ENCODE results near the gene RBPJ.

Gene RBPJ

DNA sequence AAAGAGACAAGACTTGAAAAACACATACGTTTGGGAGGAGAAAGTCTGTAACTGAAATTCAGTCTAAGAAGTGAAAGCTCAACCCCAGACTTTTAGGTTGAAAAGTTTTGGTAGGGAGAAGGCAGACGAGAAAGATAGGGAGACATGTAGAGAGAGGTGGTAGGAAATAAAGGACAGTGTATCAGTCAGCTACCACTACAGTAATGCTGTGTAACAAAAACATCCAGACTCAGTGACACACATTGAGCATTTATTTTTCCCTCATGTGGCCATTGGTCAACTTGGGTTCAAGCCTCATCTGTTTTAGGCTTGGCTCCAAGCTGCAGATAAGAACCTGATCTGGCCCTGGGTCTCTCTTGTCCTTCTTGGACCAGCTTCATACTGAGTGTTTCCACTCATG, 142.6 kb downstream of the RBPJ start:
- DNase-seq = no peak

DNA sequence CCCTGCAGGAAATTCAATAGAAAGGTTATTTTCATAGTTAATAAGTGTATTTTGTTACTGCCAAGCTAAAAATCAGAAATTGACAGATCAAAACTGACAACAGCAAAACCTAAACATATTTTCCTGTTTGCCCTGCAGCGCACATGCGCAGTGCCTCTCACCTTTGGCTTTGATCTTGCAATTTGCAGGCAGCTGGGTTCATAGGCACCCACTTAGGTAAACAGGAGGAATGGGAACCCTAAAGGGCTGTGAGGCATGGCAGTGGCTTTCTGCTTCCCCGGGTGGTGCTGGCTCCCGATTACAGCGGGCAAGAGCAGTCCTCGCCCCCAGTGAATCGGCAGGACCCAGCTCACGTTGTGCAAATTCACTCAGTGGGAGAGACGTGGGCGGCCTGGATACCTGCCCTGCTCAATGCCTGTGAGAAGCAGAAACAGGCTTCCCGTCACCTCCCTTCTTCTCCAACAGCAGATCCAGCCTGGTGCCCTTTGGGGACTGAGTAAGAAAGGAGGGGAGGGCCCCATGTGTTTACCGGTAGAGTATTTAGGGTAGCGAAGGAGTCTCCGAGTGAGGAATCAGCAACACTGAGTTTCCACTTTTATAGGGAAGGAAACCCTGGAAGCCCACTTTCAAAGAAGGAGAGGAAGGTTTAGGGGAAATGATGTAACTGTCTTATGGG, 143.7 kb downstream of the RBPJ start:
- DNase-seq = no peak

DNA sequence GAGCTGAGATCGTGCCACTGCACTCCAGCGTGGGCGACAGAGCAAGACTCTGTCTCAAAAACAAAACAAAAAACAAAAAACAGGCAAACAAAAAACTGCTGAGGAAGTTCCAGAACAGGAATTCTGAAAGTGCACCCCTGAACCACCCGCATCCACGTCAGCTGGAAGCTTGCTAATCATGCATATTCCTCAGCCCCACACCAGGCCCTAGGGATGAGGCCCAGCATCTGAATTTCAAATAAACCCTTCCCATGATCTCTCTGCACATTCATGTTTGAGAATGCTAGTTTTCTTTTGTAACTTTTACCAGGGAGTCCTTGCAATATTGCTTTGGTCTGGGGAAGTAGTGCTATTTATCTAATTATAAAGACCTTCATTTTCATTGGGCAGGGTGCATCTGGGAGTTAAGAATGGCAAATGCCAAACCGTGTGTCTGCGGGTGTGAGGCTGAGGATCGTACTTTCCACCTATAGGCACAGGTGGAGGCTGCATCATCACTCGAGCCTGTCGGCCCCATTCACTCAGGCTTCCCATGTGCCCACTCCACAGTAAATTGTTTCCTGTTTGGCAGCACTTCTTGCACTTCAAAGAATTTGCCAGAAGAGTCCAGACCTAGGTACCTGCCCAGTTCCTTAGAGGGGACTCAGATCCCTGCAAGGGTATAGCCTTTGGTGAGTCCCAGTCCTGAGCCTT, 145.9 kb downstream of the RBPJ start:
- DNase-seq = no peak

DNA sequence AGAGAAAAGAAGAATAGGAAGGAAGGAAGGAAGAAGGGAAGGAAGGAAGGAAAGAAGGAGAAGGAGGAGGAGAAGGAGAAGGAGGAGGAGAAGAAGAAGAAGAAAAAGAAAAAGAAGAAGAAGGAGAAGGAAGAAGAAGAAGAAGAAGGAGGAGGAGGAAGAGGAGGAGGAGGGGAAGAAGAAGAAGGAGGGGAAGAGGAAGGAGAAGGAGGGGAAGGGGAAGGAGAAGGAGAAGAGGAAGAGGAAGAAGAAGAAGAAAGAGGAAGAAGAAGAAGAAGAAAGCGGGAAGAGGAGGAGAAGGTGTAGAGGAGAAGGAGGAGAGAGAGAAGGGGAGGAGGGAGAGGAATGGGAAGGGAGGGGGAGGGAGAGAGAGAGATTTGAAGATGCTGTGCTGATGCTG, 146.9 kb downstream of the RBPJ start:
- no peak for DNase-seq

DNA sequence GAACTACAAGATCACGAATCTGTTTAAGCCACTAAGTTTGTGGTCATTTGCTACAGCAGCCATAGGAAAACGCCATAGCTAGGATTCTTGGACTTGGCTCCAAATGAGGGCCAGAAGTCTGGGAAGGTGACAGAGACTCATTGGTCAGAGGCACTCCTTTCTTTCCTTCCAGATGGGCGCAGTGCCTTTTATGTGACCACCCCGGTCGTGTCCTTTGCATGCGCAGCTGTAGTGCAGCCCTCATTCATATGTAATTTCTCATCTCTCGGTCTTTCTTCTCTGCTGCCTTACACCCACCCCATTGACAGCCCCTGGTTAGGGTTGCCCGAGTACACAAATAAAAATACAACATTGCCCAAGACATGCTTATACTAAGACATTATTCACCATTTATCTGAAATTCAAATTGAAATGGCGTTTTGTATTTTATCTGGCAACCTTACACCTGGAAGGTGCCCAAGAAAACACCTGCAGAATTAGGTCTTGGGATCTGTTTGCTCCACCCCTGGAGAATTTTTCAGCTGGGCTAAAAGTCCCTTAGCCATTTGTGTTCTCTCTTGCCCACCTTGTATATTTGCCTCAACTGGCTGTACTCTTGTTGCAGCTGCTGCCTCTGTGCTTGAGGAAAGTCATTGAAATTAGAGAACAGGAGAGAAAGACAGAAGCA, 147.6 kb downstream of the RBPJ start:
- DNase-seq = no peak

DNA sequence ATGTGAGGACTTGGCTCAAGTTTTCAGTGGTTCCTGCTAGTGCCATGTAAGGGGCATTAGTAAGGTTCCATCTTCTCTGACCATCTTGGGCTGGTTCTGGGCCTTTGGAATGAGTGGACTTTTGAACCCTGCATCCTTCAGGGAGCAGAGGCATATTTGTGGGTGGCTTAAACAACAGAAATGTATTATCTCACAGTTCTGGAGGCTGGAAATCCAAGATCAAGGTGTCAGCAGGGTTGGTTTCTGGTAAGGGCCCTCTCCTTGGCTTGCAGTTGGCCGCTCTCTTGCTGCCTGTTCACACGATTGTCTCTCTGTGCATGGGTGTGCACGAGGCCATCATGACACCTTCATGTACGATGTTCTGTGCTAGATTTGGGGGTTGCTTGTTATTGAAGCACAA, 148.2 kb downstream of the RBPJ start:
- DNase-seq = no peak

DNA sequence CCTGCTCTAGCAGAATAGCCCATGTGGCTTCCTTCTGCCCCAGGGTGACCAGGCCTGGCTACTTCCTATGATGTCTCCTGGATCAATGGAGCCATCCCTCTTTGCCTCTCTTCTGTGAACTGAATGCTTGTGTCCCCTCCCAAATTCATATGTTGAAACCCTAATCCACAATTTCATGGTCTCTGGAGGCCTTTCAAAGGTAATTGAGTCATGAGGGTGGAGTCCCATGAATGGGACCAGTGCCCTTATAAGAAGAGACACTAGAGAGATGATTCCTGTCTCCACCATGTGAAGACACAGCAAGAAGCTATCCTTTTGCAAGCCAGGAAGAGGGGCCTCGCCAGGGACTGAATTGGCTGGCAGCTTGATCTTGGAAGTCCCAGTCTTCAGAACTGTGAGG, 151.1 kb downstream of the RBPJ start:
- DNase-seq = no peak

DNA sequence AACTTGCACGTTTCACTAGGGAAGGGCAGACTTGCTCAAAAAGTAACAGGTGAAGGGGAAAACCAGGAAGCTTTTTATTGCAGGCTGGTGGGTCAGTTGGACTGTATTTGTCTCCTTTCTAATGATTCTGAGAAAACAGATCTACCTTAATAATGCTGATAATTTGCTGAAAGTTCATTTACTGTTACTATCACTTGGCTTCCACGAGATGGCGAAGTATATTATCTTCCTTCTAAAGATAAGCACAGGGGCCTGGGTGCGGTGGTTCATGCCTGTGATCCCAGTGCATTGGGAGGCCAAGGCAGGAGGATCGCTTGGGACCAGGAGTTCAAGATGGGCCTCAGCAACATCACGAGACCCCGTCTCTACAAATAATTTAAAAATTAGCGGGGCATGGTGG, 153.1 kb downstream of the RBPJ start:
- no peak for DNase-seq

DNA sequence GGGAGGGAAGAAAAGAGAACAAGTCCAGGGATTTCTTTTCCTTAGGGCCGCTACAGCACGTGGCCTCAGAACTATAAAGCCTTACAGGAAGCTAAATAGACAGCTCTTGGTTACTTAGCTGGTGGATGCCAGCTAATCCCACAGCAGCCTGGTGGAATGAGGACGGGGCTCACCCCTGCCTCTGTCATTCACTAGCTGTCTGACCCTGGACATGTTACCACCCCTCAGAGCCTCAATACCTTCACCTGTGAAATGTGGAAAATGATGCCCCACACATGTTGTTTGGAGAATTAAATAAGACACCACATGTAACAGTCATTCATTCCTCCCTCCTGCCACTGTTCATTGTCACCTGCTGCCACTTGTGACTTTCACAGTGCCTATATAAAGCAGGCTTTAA, 153.7 kb downstream of the RBPJ start:
- DNase-seq = no peak

DNA sequence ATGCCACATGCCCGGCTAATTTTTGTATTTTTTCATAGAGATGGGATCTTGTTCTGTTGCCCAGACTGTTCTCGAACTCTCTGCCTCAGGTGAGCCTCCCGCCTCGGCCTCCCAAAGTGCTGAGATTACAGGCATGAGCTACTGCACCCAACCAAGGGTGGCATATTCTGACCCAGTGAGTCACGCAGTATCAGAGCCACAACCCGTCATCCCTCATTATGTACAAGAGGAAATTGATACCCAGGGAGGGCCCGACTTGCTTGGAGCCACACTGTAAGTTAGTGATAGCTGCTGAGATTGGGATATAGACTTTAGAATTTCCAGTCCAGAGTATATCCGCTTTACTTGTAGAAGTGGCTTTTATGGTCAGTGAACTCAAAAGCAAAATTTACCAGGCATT, 154.9 kb downstream of the RBPJ start:
- DNase-seq = no peak

DNA sequence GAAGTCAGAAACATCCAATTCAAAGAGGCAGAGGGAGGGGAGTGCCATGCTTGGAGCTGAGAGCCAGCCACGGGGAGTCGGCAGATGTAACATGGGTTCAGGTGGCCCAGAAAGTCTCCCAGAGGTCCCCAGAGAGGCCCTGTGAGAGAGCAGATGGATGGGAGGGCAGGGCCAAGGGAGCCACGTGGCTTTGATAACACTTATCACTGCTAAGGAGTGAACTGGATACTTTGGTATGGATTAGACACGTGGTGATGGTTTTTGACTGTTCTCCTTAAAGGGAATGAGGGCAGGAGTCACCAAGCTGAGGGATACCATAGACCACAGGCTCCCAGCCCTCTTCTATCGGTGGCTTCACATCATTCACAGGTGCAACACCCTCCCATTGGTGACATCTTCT, 155.7 kb downstream of the RBPJ start:
- DNase-seq = no peak

DNA sequence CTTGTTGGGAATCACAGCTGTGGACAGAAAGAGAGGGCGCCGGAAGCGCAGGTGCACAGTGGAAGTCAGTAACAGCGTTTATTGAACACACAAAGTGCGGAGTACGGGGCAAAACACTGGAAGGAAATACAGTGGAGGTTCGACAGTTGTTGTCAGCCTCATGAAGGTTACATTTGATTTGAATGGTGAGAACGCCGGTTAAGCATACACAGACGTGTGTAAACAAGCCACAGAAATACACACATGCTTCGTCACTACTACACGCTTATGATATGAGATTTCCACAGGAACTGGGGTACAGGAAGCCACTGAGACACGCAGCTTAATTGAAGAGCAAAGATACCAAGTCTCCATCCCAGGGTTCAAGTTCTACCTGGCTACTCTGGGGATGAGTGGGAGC, 157.5 kb downstream of the RBPJ start:
- DNase-seq = no peak

DNA sequence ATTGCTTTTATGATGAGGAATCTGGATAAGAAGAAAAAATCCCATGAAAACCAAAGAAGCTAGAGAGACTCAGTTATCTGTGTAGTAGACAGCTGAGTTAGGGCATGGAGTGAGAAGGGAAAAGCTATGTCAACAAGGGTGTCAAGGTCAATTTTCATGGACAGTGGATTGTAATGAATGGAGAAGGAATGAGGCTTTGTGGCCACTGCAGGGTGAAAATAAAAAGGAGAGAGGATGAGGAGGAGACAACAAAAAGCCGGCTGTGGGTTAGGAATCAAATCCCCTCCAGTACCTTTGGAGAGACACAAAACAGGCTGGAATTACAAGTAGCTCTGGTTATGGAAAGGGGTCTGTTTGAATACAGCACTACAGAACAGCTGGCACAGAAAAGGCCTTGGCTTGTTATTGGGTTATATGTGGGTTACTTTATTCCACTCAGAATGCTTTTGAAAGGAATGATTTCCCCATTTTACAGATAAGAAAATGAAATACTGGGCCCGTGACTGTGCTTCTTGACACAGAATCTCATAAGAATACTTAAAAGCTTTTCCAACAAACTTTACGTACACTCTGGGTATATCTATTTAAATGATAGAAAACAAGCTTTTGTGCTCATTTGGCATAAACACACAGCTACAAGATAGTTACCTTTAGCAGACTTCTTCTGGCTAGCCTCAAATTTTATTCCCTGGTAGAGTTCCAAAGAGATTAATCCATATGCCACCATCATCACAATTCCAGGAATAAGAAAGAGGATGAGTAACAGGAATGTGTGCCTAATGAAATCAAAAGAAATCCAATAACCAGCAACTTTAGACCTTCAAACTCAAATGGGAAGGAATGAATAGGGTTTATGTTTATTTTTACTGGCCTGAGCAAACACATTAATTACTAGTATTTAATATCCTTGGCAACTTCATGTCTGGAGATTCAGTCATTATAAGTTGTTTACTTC, 162.0 kb downstream of the RBPJ start:
- DNase-seq = peak in 1 of 3 experiments; percentile 40

DNA sequence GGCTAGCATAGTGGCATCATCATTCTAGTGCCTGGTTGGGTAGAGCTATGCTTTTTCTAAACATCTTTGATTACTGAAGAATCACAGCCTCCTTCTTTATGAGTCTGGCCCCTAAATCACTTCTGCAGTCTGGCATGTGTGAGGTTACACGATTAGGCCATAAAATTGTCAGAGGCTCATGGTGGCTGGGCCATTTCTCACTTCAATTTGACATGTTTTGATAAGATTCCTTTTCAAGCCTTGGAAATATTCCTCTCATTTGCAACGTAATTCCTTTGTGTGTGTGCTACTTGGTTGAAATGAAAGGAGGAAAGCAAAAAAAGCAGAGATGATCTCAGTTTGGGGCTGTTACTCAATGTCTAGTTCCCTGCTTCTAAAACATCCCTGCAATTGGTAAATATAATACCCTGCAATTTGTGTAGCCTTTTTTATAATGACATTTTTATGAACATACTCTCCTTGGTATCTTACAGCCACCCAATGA, 163.3 kb downstream of the RBPJ start:
- peak in 1 of 3 experiments; percentile 22 for DNase-seq

DNA sequence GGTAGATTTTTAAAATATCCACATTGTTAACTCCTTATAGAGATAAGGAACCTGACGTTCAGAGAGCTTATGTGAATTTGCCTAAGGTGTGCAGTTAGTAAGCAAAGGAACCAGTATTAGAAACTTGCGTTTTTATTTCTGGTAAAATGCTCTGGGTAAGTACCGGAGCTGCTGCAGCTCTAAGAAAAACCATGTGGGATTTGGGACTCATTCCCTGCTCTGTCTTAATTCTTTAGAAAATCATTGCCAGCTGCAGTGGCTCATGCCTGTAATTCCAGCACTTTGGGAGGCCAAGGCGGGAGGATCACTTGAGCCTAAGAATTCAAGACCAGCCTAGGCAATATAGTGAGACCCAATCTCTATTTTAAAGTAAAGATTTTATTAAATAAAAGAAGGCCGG, 163.7 kb downstream of the RBPJ start:
- no peak for DNase-seq
